Measurements from ENCODE around the gene PI3.

Gene PI3

GRCh38 chr20:45211569-45212474, 37.1 kb downstream of the PI3 start:
- no peak for DNase-seq (ENCODE audit: low read depth, low spot score)
- TF ChIP-seq ZNF274 (IDR thresholded peaks at IDR 0.05; ENCODE audit: low read depth, low read length) (no peak), SUZ12 (IDR thresholded peaks at IDR 0.05; ENCODE audit: extremely low read depth, insufficient read depth, insufficient read length) (no peak), YY1 (IDR thresholded peaks at IDR 0.05; ENCODE audit: insufficient read depth, insufficient read length) (no peak)
- Histone ChIP-seq H3K4me3 (ENCODE audit: insufficient read length, low read depth) (no peak overlapping the region), H3K9me3 (ENCODE audit: insufficient read depth, low read length) (no peaks in the 10 kb centered on the region; the same call in 1 of the 2 replicates), H3K27me3 (ENCODE audit: insufficient read depth, insufficient read length) (no peaks in the 10 kb centered on the region), H3K4me1 (ENCODE audit: insufficient read depth, insufficient read length) (no peaks in the 10 kb centered on the region), H3K36me3 (ENCODE audit: insufficient read depth, insufficient read length, low read length) (no peaks in the 10 kb centered on the region), H3K9ac (ENCODE audit: insufficient read length, low read depth) (no peak overlapping the region)

GRCh38 chr20:45212836-45213235, 38.1 kb downstream of the PI3 start:
- DNase-seq (ENCODE audit: low read depth, low spot score): no peak
- TF ChIP-seq ZNF274 (IDR thresholded peaks at IDR 0.05; ENCODE audit: low read depth, low read length) (no peak), YY1 (IDR thresholded peaks at IDR 0.05; ENCODE audit: insufficient read depth, insufficient read length) (no peak), SUZ12 (IDR thresholded peaks at IDR 0.05; ENCODE audit: extremely low read depth, insufficient read depth, insufficient read length) (no peak)
- no peaks in the 10 kb centered on the region; the same call in 1 of the 2 replicates for H3K9me3 ChIP-seq (ENCODE audit: insufficient read depth, low read length)
- no peaks in the 10 kb centered on the region for H3K27me3 ChIP-seq (ENCODE audit: insufficient read depth, insufficient read length)
- no peaks in the 10 kb centered on the region for H3K36me3 ChIP-seq (ENCODE audit: insufficient read depth, insufficient read length, low read length)
- no peaks in the 10 kb centered on the region for H3K4me1 ChIP-seq (ENCODE audit: insufficient read depth, insufficient read length)
- H3K4me3 ChIP-seq (ENCODE audit: insufficient read length, low read depth): no peak overlapping the region
- no peak overlapping the region for H3K9ac ChIP-seq (ENCODE audit: insufficient read length, low read depth)

GRCh38 chr20:45218124-45218523, 43.4 kb downstream of the PI3 start:
- H3K27me3 ChIP-seq (ENCODE audit: insufficient read depth, insufficient read length): no peaks in the 10 kb centered on the region
- H3K9me3 ChIP-seq (ENCODE audit: insufficient read depth, low read length): no peaks in the 10 kb centered on the region
- H3K4me1 ChIP-seq (ENCODE audit: insufficient read depth, insufficient read length): no peaks in the 10 kb centered on the region
- no peak overlapping the region for H3K4me3 ChIP-seq (ENCODE audit: insufficient read length, low read depth)
- H3K9ac ChIP-seq (ENCODE audit: insufficient read length, low read depth): no peak overlapping the region
- no peaks in the 10 kb centered on the region for H3K36me3 ChIP-seq (ENCODE audit: insufficient read depth, insufficient read length, low read length)
- no peak for TF ChIP-seq ZNF274 (IDR thresholded peaks at IDR 0.05; ENCODE audit: low read depth, low read length)
- TF ChIP-seq YY1 (IDR thresholded peaks at IDR 0.05; ENCODE audit: insufficient read depth, insufficient read length): no peak
- TF ChIP-seq SUZ12 (IDR thresholded peaks at IDR 0.05; ENCODE audit: extremely low read depth, insufficient read depth, insufficient read length): no peak
- no peak for DNase-seq (ENCODE audit: low read depth, low spot score)

GRCh38 chr20:45218636-45219035, 43.9 kb downstream of the PI3 start:
- Histone ChIP-seq H3K9me3 (ENCODE audit: insufficient read depth, low read length) (no peaks in the 10 kb centered on the region), H3K36me3 (ENCODE audit: insufficient read depth, insufficient read length, low read length) (no peaks in the 10 kb centered on the region), H3K9ac (ENCODE audit: insufficient read length, low read depth) (no peak overlapping the region), H3K4me3 (ENCODE audit: insufficient read length, low read depth) (no peak overlapping the region), H3K4me1 (ENCODE audit: insufficient read depth, insufficient read length) (no peaks in the 10 kb centered on the region), H3K27me3 (ENCODE audit: insufficient read depth, insufficient read length) (no peaks in the 10 kb centered on the region)
- DNase-seq (ENCODE audit: low read depth, low spot score): no peak
- TF ChIP-seq ZNF274 (IDR thresholded peaks at IDR 0.05; ENCODE audit: low read depth, low read length): no peak
- no peak for TF ChIP-seq SUZ12 (IDR thresholded peaks at IDR 0.05; ENCODE audit: extremely low read depth, insufficient read depth, insufficient read length)

- Histone ChIP-seq H3K9ac (ENCODE audit: insufficient read length, low read depth) (no peak within 1 kb of the TSS), H3K27me3 (ENCODE audit: insufficient read depth, insufficient read length) (no peaks in the 10 kb centered on the region), H3K4me1 (ENCODE audit: insufficient read depth, insufficient read length) (no peaks in the 10 kb centered on the region), H3K4me3 (ENCODE audit: insufficient read length, low read depth) (no peak within 1 kb of the TSS), H3K36me3 (ENCODE audit: insufficient read depth, insufficient read length, low read length) (no peaks in the 10 kb centered on the region), H3K9me3 (ENCODE audit: insufficient read depth, low read length) (no peaks in the 10 kb centered on the region)
- no peak for DNase-seq (ENCODE audit: low read depth, low spot score)
- TF ChIP-seq YY1 (IDR thresholded peaks at IDR 0.05; ENCODE audit: insufficient read depth, insufficient read length) (no peak), SUZ12 (IDR thresholded peaks at IDR 0.05; ENCODE audit: extremely low read depth, insufficient read depth, insufficient read length) (no peak), ZNF274 (IDR thresholded peaks at IDR 0.05; ENCODE audit: low read depth, low read length) (no peak)
Observed at GRCh38 chr20:45221076-45221475, 46.4 kb downstream of the PI3 start, which contains the start of gene SEMG2. Gene SEMG2, plus strand, starts transcription at chr20:45221373. Its CDS starts 17 bp downstream, at chr20:45221390.

- no peaks in the 10 kb centered on the region for H3K4me1 ChIP-seq (ENCODE audit: insufficient read depth, insufficient read length)
- no peak for TF ChIP-seq ZNF274 (IDR thresholded peaks at IDR 0.05; ENCODE audit: low read depth, low read length)
- no peak for TF ChIP-seq YY1 (IDR thresholded peaks at IDR 0.05; ENCODE audit: insufficient read depth, insufficient read length)
- TF ChIP-seq SUZ12 (IDR thresholded peaks at IDR 0.05; ENCODE audit: extremely low read depth, insufficient read depth, insufficient read length): no peak
- H3K27me3 ChIP-seq (ENCODE audit: insufficient read depth, insufficient read length): no peaks in the 10 kb centered on the region
- H3K9ac ChIP-seq (ENCODE audit: insufficient read length, low read depth): no peak overlapping the region
- no peaks in the 10 kb centered on the region for H3K9me3 ChIP-seq (ENCODE audit: insufficient read depth, low read length)
- H3K4me3 ChIP-seq (ENCODE audit: insufficient read length, low read depth): no peak overlapping the region
- no peak for DNase-seq (ENCODE audit: low read depth, low spot score)
- H3K36me3 ChIP-seq (ENCODE audit: insufficient read depth, insufficient read length, low read length): no peaks in the 10 kb centered on the region
Observed at GRCh38 chr20:45223136-45223535, 48.4 kb downstream of the PI3 start.

Measured in NT2/D1 (cell line).